SK-N-SH treated with all-trans-retinoic acid at 6 μM for 48 hours (cell line): ENCODE data around the gene GPR137C.

Experiments used
- ATAC-seq: fragments of 200-7000 bp; cut with Tn5 transposase; 3 replicates; pipeline ENCODE4 v1.9.1; 2020; ENCODE audit warnings: mild to moderate bottlenecking, moderate library complexity
- ARNTL ChIP-seq: fragments of 450-650 bp; formaldehyde crosslinking; IDR thresholded peaks from 2 replicates; pipeline ENCODE4 v1.5.0; 2020; ENCODE audit warnings: low read depth, mild to moderate bottlenecking, moderate library complexity, borderline replicate concordance
- BACH2 ChIP-seq: fragments of 250-450 bp; sonication (Bioruptor Pico); IDR thresholded peaks from 2 replicates; pipeline ENCODE4 v1.9.0; 2021; ENCODE audit warnings: mild to moderate bottlenecking, borderline replicate concordance
- CSDC2 ChIP-seq: fragments of 250-450 bp; sonication (Bioruptor Pico); IDR thresholded peaks from 2 replicates; pipeline ENCODE4 v1.5.0; 2020; ENCODE audit warnings: mild to moderate bottlenecking, moderate library complexity
- GLIS3 ChIP-seq: fragments of 250-450 bp; sonication (Bioruptor Pico); IDR thresholded peaks from 2 replicates; pipeline ENCODE4 v1.5.0; 2020; ENCODE audit warnings: mild to moderate bottlenecking, moderate library complexity
- PPARA ChIP-seq: fragments of 250-450 bp; sonication (Bioruptor Pico); IDR thresholded peaks from 2 replicates; pipeline ENCODE4 v1.5.0; 2020; ENCODE audit warnings: mild to moderate bottlenecking, borderline replicate concordance
- SNAI2 ChIP-seq: fragments of 250-450 bp; sonication (Bioruptor Pico); IDR thresholded peaks from 2 replicates; pipeline ENCODE4 v1.5.0; 2020; ENCODE audit warnings: mild to moderate bottlenecking, moderate library complexity
- TCF4 ChIP-seq: fragments of 250-450 bp; sonication (Bioruptor Pico); IDR thresholded peaks from 2 replicates; pipeline ENCODE4 v1.8.0; 2021; ENCODE audit warnings: mild to moderate bottlenecking, moderate library complexity, borderline replicate concordance
- TOX ChIP-seq: fragments of 250-450 bp; sonication (Bioruptor Pico); IDR thresholded peaks from 2 replicates; pipeline ENCODE4 v1.8.0; 2021; ENCODE audit warnings: mild to moderate bottlenecking, moderate library complexity, borderline replicate concordance
- ZC3H10 ChIP-seq: fragments of 250-450 bp; sonication (Bioruptor Pico); IDR thresholded peaks from 2 replicates; pipeline ENCODE4 v1.5.1; 2021; ENCODE audit warnings: mild to moderate bottlenecking, moderate library complexity
- ZFP3 ChIP-seq: fragments of 250-450 bp; sonication (Bioruptor Pico); IDR thresholded peaks from 2 replicates; pipeline ENCODE4 v1.5.0; 2020; ENCODE audit warnings: mild to moderate bottlenecking, moderate library complexity
- ZFP30 ChIP-seq: fragments of 450-650 bp; formaldehyde crosslinking; IDR thresholded peaks from 2 replicates; pipeline ENCODE4 v1.5.0; 2022; ENCODE audit warnings: mild to moderate bottlenecking, moderate library complexity
- ZNF565 ChIP-seq: fragments of 450-650 bp; formaldehyde crosslinking; conservative IDR thresholded peaks from 2 replicates; pipeline ENCODE4 v1.5.0; 2020; ENCODE audit warnings: low read depth, mild to moderate bottlenecking, moderate library complexity
- ZNF70 ChIP-seq: fragments of 450-650 bp; formaldehyde crosslinking; IDR thresholded peaks from 2 replicates; pipeline ENCODE4 v1.5.0; 2020; ENCODE audit warnings: mild to moderate bottlenecking, moderate library complexity
- ZNF8 ChIP-seq: fragments of 450-650 bp; formaldehyde crosslinking; IDR thresholded peaks from 2 replicates; pipeline ENCODE4 v1.5.0; 2020; ENCODE audit warnings: mild to moderate bottlenecking, moderate library complexity
- TF ChIP-seq, protein P1 (sequence below): fragments of 250-450 bp; sonication (Bioruptor Pico); IDR thresholded peaks from 2 replicates; pipeline ENCODE4 v1.8.0; 2020; ENCODE audit warnings: mild to moderate bottlenecking, moderate library complexity, borderline replicate concordance
- TF ChIP-seq, protein P2 (sequence below): fragments of 250-450 bp; sonication (Bioruptor Pico); IDR thresholded peaks from 2 replicates; pipeline ENCODE4 v1.8.0; 2021; ENCODE audit warnings: low read depth, mild to moderate bottlenecking, moderate library complexity, borderline replicate concordance
- TF ChIP-seq, protein P3 (sequence below): fragments of 250-450 bp; sonication (Bioruptor Pico); IDR thresholded peaks from 2 replicates; pipeline ENCODE4 v1.5.0; 2020; ENCODE audit warnings: mild to moderate bottlenecking, moderate library complexity
- TF ChIP-seq, protein P4 (sequence below): fragments of 250-450 bp; sonication (Bioruptor Pico); IDR thresholded peaks from 2 replicates; pipeline ENCODE4 v1.5.1; 2021; ENCODE audit warnings: mild to moderate bottlenecking, moderate library complexity
- TF ChIP-seq, protein P5 (sequence below): fragments of 250-450 bp; sonication (Bioruptor Pico); IDR thresholded peaks from 2 replicates; pipeline ENCODE4 v1.5.1; 2020; ENCODE audit warnings: low read depth, mild to moderate bottlenecking, moderate library complexity

Gene GPR137C

DNA sequence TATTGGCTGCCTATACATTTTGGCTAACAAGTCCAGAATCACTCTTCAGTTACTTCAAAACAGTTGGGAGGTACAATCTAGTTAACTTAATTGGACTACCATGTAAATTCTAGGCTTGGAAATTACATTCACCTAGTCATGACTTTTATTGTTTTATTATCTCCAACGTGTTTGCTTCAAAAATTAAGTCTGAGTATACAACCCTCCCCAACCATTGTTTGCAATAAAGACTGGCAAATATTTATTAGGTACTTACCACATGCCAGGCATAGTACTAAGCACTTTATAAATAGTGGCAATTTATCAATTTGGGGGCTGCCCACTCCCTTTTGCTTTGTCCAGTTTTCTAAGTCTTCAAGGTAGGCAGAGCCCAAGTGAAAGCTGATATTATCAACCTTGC, 30.6 kb upstream of the GPR137C start:
- ATAC-seq: no peak

DNA sequence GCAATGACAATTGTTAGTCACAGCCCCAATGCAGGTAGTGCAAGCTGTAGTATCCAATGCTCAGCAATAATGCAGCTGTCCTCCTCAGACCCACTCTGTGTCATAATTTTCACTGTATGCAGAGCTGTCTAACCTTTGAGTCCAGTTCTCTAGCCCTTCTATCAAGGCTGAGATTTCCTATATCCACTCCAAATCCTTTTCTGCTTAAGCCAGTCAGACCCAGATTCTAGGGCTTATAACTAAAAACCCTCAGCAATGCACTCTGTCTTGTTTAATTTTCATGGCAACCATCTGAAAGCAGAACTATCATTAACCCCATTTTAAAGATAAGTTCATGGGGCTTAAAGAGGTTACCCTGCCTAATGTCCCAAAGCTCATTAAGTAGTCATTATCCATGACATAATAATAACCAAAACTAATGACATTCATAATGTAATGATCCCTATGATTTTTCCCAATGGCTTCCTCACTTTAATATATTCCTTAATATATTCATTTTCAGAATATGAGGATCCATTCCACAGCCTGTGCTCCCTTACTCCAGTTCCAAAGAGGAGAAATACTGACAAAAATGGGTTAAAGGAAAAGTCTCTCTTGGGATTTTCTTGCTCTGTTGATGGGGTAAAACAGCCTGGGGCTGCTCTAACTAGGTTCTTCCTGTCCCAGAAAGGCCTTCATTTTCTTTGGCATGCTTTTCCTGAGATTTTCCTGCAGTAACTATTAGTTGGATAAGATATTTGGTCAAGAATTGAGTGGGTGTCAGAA, 29.9 kb upstream of the GPR137C start:
- ATAC-seq: no peak
- TF ChIP-seq TCF4 (no peak), TOX (no peak), ZNF70 (no peak), ZNF565 (CRISPR knock-in tag) (no peak), CSDC2 (CRISPR knock-in tag) (no peak), ZFP30 (CRISPR knock-in tag) (no peak), ZFP3 (CRISPR knock-in tag) (no peak), ZC3H10 (no peak)
- TF ChIP-seq, protein P1, sequence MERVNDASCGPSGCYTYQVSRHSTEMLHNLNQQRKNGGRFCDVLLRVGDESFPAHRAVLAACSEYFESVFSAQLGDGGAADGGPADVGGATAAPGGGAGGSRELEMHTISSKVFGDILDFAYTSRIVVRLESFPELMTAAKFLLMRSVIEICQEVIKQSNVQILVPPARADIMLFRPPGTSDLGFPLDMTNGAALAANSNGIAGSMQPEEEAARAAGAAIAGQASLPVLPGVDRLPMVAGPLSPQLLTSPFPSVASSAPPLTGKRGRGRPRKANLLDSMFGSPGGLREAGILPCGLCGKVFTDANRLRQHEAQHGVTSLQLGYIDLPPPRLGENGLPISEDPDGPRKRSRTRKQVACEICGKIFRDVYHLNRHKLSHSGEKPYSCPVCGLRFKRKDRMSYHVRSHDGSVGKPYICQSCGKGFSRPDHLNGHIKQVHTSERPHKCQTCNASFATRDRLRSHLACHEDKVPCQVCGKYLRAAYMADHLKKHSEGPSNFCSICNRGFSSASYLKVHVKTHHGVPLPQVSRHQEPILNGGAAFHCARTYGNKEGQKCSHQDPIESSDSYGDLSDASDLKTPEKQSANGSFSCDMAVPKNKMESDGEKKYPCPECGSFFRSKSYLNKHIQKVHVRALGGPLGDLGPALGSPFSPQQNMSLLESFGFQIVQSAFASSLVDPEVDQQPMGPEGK (CRISPR knock-in tag): no peak

More for the DNA sequence above, 30.6 kb upstream of the GPR137C start:
- TF ChIP-seq, protein P1 (CRISPR knock-in tag): no peak
- TF ChIP-seq CSDC2 (CRISPR knock-in tag) (no peak), ZNF70 (no peak), ZNF565 (CRISPR knock-in tag) (no peak), TOX (no peak), ZFP30 (CRISPR knock-in tag) (no peak), GLIS3 (CRISPR knock-in tag) (no peak), TCF4 (no peak), SNAI2 (CRISPR knock-in tag) (no peak), ZFP3 (CRISPR knock-in tag) (no peak), ARNTL (CRISPR knock-in tag) (no peak), PPARA (CRISPR knock-in tag) (no peak), ZNF8 (CRISPR knock-in tag) (no peak), BACH2 (CRISPR knock-in tag) (no peak)
- TF ChIP-seq, protein P2, sequence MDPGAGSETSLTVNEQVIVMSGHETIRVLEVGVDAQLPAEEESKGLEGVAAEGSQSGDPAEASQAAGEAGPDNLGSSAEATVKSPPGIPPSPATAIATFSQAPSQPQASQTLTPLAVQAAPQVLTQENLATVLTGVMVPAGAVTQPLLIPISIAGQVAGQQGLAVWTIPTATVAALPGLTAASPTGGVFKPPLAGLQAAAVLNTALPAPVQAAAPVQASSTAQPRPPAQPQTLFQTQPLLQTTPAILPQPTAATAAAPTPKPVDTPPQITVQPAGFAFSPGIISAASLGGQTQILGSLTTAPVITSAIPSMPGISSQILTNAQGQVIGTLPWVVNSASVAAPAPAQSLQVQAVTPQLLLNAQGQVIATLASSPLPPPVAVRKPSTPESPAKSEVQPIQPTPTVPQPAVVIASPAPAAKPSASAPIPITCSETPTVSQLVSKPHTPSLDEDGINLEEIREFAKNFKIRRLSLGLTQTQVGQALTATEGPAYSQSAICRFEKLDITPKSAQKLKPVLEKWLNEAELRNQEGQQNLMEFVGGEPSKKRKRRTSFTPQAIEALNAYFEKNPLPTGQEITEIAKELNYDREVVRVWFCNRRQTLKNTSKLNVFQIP (CRISPR knock-in tag): no peak
- TF ChIP-seq, protein P3, sequence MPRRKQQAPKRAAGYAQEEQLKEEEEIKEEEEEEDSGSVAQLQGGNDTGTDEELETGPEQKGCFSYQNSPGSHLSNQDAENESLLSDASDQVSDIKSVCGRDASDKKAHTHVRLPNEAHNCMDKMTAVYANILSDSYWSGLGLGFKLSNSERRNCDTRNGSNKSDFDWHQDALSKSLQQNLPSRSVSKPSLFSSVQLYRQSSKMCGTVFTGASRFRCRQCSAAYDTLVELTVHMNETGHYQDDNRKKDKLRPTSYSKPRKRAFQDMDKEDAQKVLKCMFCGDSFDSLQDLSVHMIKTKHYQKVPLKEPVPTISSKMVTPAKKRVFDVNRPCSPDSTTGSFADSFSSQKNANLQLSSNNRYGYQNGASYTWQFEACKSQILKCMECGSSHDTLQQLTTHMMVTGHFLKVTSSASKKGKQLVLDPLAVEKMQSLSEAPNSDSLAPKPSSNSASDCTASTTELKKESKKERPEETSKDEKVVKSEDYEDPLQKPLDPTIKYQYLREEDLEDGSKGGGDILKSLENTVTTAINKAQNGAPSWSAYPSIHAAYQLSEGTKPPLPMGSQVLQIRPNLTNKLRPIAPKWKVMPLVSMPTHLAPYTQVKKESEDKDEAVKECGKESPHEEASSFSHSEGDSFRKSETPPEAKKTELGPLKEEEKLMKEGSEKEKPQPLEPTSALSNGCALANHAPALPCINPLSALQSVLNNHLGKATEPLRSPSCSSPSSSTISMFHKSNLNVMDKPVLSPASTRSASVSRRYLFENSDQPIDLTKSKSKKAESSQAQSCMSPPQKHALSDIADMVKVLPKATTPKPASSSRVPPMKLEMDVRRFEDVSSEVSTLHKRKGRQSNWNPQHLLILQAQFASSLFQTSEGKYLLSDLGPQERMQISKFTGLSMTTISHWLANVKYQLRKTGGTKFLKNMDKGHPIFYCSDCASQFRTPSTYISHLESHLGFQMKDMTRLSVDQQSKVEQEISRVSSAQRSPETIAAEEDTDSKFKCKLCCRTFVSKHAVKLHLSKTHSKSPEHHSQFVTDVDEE: no peak
- TF ChIP-seq, protein P4, sequence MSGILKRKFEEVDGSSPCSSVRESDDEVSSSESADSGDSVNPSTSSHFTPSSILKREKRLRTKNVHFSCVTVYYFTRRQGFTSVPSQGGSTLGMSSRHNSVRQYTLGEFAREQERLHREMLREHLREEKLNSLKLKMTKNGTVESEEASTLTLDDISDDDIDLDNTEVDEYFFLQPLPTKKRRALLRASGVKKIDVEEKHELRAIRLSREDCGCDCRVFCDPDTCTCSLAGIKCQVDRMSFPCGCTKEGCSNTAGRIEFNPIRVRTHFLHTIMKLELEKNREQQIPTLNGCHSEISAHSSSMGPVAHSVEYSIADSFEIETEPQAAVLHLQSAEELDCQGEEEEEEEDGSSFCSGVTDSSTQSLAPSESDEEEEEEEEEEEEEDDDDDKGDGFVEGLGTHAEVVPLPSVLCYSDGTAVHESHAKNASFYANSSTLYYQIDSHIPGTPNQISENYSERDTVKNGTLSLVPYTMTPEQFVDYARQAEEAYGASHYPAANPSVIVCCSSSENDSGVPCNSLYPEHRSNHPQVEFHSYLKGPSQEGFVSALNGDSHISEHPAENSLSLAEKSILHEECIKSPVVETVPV (CRISPR knock-in tag): no peak
- TF ChIP-seq, protein P5, sequence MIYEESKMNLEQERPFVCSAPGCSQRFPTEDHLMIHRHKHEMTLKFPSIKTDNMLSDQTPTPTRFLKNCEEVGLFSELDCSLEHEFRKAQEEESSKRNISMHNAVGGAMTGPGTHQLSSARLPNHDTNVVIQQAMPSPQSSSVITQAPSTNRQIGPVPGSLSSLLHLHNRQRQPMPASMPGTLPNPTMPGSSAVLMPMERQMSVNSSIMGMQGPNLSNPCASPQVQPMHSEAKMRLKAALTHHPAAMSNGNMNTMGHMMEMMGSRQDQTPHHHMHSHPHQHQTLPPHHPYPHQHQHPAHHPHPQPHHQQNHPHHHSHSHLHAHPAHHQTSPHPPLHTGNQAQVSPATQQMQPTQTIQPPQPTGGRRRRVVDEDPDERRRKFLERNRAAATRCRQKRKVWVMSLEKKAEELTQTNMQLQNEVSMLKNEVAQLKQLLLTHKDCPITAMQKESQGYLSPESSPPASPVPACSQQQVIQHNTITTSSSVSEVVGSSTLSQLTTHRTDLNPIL (CRISPR knock-in tag): no peak
